Medulla oblongata (tissue), 1 donor: ENCODE results near the gene QRICH2.

Experiments
- DNase-seq: peaks from one replicate; pipeline ENCODE4 v3.0.0-alpha.2; 2015; ENCODE audit errors: extremely low spot score

Gene QRICH2

GRCh38 chr17:76278952-76279741 is 28.9 kb downstream of the QRICH2 start:
- DNase-seq: peak; percentile 91

- DNase-seq: no peak
Measured at GRCh38 chr17:76278268-76278908, 29.7 kb downstream of the QRICH2 start.

- DNase-seq: no peak
Measured at GRCh38 chr17:76277300-76278267, 30.5 kb downstream of the QRICH2 start.

GRCh38 chr17:76276461-76277299 is 31.4 kb downstream of the QRICH2 start:
- no peak for DNase-seq

GRCh38 chr17:76276069-76276431 is 32.0 kb downstream of the QRICH2 start:
- no peak for DNase-seq

GRCh38 chr17:76275382-76276068 is 32.6 kb downstream of the QRICH2 start:
- DNase-seq: no peak

- no peak for DNase-seq
Measured at GRCh38 chr17:76274112-76274956, 33.7 kb downstream of the QRICH2 start.

- no peak for DNase-seq
Measured at GRCh38 chr17:76273445-76274111, 34.5 kb downstream of the QRICH2 start.

- DNase-seq: peak; percentile 46
Measured at GRCh38 chr17:76272541-76273444, 35.3 kb downstream of the QRICH2 start.

- DNase-seq: no peak
Measured at GRCh38 chr17:76271669-76272540, 36.2 kb downstream of the QRICH2 start.

GRCh38 chr17:76270770-76271668 is 37.1 kb downstream of the QRICH2 start:
- no peak for DNase-seq

GRCh38 chr17:76270127-76270592 is 37.9 kb downstream of the QRICH2 start:
- no peak for DNase-seq

- no peak for DNase-seq
Measured at GRCh38 chr17:76268991-76269981, 38.8 kb downstream of the QRICH2 start.

- peak; percentile 93 for DNase-seq
Measured at GRCh38 chr17:76268015-76268749, 39.9 kb downstream of the QRICH2 start.
